IMR-90 (cell line): ENCODE data around the gene CCDC148. TPM values are rescaled to one million over a fixed set of nuclear protein-coding genes. Genes with fewer than 3 reads are reported as not detected.
A peak's percentile ranks its signal among the peaks of the same experiment; 100 is the strongest.

Experiments used
- ATAC-seq: fragments of 200-7000 bp; cut with Tn5 transposase; 2 replicates; pipeline ENCODE4 v1.9.1; 2020; ENCODE audit warnings: low read depth, mild to moderate bottlenecking, moderate library complexity
- BruUV-seq: library from RNA; stranded (reverse); fragments of 400-500 nt; replicated peaks from 2 replicates; lab custom pipeline; 2021; lab: Mats Ljungman, UMichigan
- CTCF ChIA-PET: fragments of 300-600 bp; formaldehyde crosslinking; extraction: SDS; loops from one replicate; lab custom pipeline; 2021; ENCODE audit warnings: antibody characterized with exemption; lab: Yijun Ruan, JAX
- POLR2A ChIA-PET: fragments of 300-600 bp; sonication (Branson Sonifier 250); formaldehyde crosslinking; loops from one replicate; lab custom pipeline; 2022; ENCODE audit warnings: antibody characterized with exemption; ENCODE audit not compliant: unreplicated experiment; lab: Charles Lee
- DNase-seq: peaks from one replicate; pipeline ENCODE4 v3.0.0; 2013
- H2AFZ ChIP-seq: replicated peaks from 2 replicates; pipeline ENCODE3; 2013; ENCODE audit warnings: low read length, mild to moderate bottlenecking; ENCODE audit not compliant: poor library complexity
- H2AK5ac ChIP-seq: 2 replicates; pipeline ENCODE4 v1.6.1; 2013; ENCODE audit warnings: low read depth, low read length, inconsistent platforms
- H2AK9ac ChIP-seq: replicated peaks from 2 replicates; pipeline ENCODE3; 2013; ENCODE audit warnings: mild to moderate bottlenecking, low read depth, low read length, moderate library complexity; ENCODE audit not compliant: poor library complexity
- H2BK120ac ChIP-seq: 2 replicates; pipeline ENCODE4 v1.6.1; 2013; ENCODE audit warnings: low read depth, low read length, inconsistent platforms
- H2BK15ac ChIP-seq: 3 replicates; pipeline ENCODE4 v1.6.1; 2013; ENCODE audit warnings: low read depth, low read length, inconsistent platforms
- H2BK20ac ChIP-seq: 2 replicates; pipeline ENCODE4 v1.6.1; 2013; ENCODE audit warnings: low read depth, mild to moderate bottlenecking, inconsistent platforms, low read length, moderate library complexity
- H2BK5ac ChIP-seq: 2 replicates; pipeline ENCODE4 v1.6.1; 2013; ENCODE audit warnings: mild to moderate bottlenecking, low read depth, low read length, inconsistent platforms; ENCODE audit not compliant: poor library complexity, severe bottlenecking
- H3K14ac ChIP-seq: replicated peaks from 2 replicates; pipeline ENCODE4 v1.6.1; 2013; ENCODE audit warnings: low read depth, low read length, inconsistent platforms
- H3K18ac ChIP-seq: 2 replicates; pipeline ENCODE4 v1.6.1; 2013; ENCODE audit warnings: low read depth, low read length, control low read depth
- H3K23ac ChIP-seq: 2 replicates; pipeline ENCODE4 v1.6.1; 2013; ENCODE audit warnings: low read depth, low read length, inconsistent platforms
- H3K27ac ChIP-seq: 2 replicates; pipeline ENCODE4 v1.5.1; 2013; ENCODE audit warnings: mild to moderate bottlenecking, control low read depth, low read length; ENCODE audit not compliant: insufficient read depth
- H3K27me3 ChIP-seq: 2 replicates; pipeline ENCODE4 v1.6.1; 2013; ENCODE audit warnings: low read length; ENCODE audit not compliant: control insufficient read depth, insufficient read depth
- H3K36me3 ChIP-seq: 2 replicates; pipeline ENCODE4 v1.6.1; 2013; ENCODE audit warnings: low read length, mixed read lengths; ENCODE audit not compliant: control insufficient read depth, insufficient read depth
- H3K4ac ChIP-seq: 2 replicates; pipeline ENCODE4 v1.6.1; 2013; ENCODE audit warnings: low read depth, low read length, inconsistent platforms
- H3K4me1 ChIP-seq: 2 replicates; pipeline ENCODE4 v1.6.1; 2013; ENCODE audit warnings: low read length, mixed read lengths; ENCODE audit not compliant: control insufficient read depth, insufficient read depth
- H3K4me2 ChIP-seq: 2 replicates; pipeline ENCODE4 v1.6.1; 2013; ENCODE audit warnings: low read depth, mild to moderate bottlenecking, control low read depth, low read length, moderate library complexity
- H3K4me3 ChIP-seq: 2 replicates; pipeline ENCODE4 v1.5.1; 2013; ENCODE audit warnings: low read depth, mild to moderate bottlenecking, control low read depth, low read length, moderate library complexity; ENCODE audit not compliant: insufficient read depth
- H3K56ac ChIP-seq: 2 replicates; pipeline ENCODE4 v1.6.1; 2013; ENCODE audit warnings: low read length, inconsistent platforms; ENCODE audit not compliant: insufficient read depth; ENCODE audit errors: extremely low read depth
- H3K79me1 ChIP-seq, 2 experiments: 2 replicates each; pipeline ENCODE4 v1.6.1; 2013; ENCODE audit warnings: low read length in 2 of 2, inconsistent platforms in 1 of 2, low read depth in 1 of 2
- H3K9ac ChIP-seq: 2 replicates; pipeline ENCODE4 v1.6.1; 2013; ENCODE audit warnings: low read depth, low read length, control low read depth
- H3K9me1 ChIP-seq: 2 replicates; pipeline ENCODE4 v1.6.1; 2013; ENCODE audit warnings: low read length, inconsistent platforms; ENCODE audit not compliant: insufficient read depth
- H3K9me3 ChIP-seq: 2 replicates; pipeline ENCODE4 v1.6.1; 2013; ENCODE audit warnings: low read length; ENCODE audit not compliant: control insufficient read depth, insufficient read depth
- H4K20me1 ChIP-seq: 2 replicates; pipeline ENCODE4 v1.6.1; 2013; ENCODE audit warnings: low read length, inconsistent platforms; ENCODE audit not compliant: insufficient read depth
- H4K5ac ChIP-seq: 2 replicates; pipeline ENCODE4 v1.6.1; 2013; ENCODE audit warnings: mild to moderate bottlenecking, low read depth, low read length, control low read depth
- H4K8ac ChIP-seq, 2 experiments: 2 replicates each; pipeline ENCODE4 v1.6.1; 2013; ENCODE audit warnings: low read depth in 2 of 2, low read length in 2 of 2, control low read depth in 1 of 2, inconsistent platforms in 1 of 2
- H4K91ac ChIP-seq: 2 replicates; pipeline ENCODE4 v1.6.1; 2013; ENCODE audit warnings: low read depth, low read length, inconsistent platforms; ENCODE audit not compliant: insufficient read depth
- CEBPB ChIP-seq: IDR thresholded peaks from 2 replicates; pipeline ENCODE4 v1.6.1; 2012; ENCODE audit warnings: low read depth, low read length, improper control_type of control experiment
- FOS ChIP-seq: fragments of 150-350 bp; IDR thresholded peaks from 2 replicates; pipeline ENCODE4 v1.6.1; 2016; ENCODE audit warnings: low read depth, low read length
- dilution Hi-C: fragments of 300-500 bp; cut with HindIII; formaldehyde crosslinking; loops from one replicate; pipeline ENCODE4 v1.14.3; 2018; ENCODE audit warnings: low sequenced_read_pairs; ENCODE audit not compliant: unreplicated experiment
- in situ Hi-C: fragments of 300-500 bp; cut with MboI; formaldehyde crosslinking; loops from 3 replicates; pipeline ENCODE4 v1.14.3; 2019; ENCODE audit warnings: low sequenced_read_pairs, inconsistent platforms, mixed read lengths
- intact Hi-C: fragments of 100-400 bp; cut with micrococcal nuclease; formaldehyde crosslinking; loops from 2 replicates; pipeline ENCODE4 v1.10.0; 2022
- polyA plus RNA-seq, 3 experiments: library from polyadenylated mRNA; depleted of rRNA; stranded (reverse); fragments of >200 nt; gene quantifications; 2 replicates each; pipeline ENCODE4 v1.2.3, GENCODE V29; 2012; ENCODE audit warnings: low replicate concordance in 1 of 3
- total RNA-seq: library from RNA; depleted of rRNA; stranded (reverse); fragments of >200 nt; gene quantifications from 2 replicates; pipeline ENCODE4 v1.2.3, GENCODE V29; 2012

Gene CCDC148
- total and polyA plus RNA-seq, 2 of the 4 experiments (the other 2 are of a cell fraction), result 0.18 to 0.31 TPM

GRCh38 chr2:158498043-158498748, 41.6 kb upstream of the CCDC148 start:
- DNase-seq (peak; percentile 54), ATAC-seq (peak; percentile 33)
- no peak overlapping the region for H4K5ac ChIP-seq
- H3K27me3 ChIP-seq, result no peaks in the 10 kb centered on the region
- H3K9ac ChIP-seq, result no peak overlapping the region
- no peak overlapping the region for H3K4me3 ChIP-seq
- no peak overlapping the region for H2BK5ac ChIP-seq
- H4K20me1 ChIP-seq, result 0 out of 2 replicates have a peak, but pooled peaks cover 4% of the 10 kb centered on the region
- H2BK20ac ChIP-seq, result no peak overlapping the region
- no peak overlapping the region for H2AK9ac ChIP-seq
- H3K14ac ChIP-seq, result no peak overlapping the region
- H3K9me1 ChIP-seq, result peaks cover 12% of the 10 kb centered on the region; the same call in 1 of the 2 replicates
- H4K91ac ChIP-seq, result no peak overlapping the region
- H2AK5ac ChIP-seq, result no peak overlapping the region
- no peak overlapping the region for H3K4ac ChIP-seq
- peaks cover 23% of the 10 kb centered on the region for H3K4me1 ChIP-seq
- H3K27ac ChIP-seq, result no peak overlapping the region
- BruUV-seq, result no TSS peak
- TF ChIP-seq CEBPB (peak; percentile 24; the same call in 1 of the 2 replicates), FOS (no peak)
- H2BK15ac ChIP-seq, result no peak overlapping the region
- H3K36me3 ChIP-seq, result no peaks in the 10 kb centered on the region
- H3K56ac ChIP-seq, result no peak overlapping the region
- H3K79me1 ChIP-seq, result peaks cover 46 to 56% of the 10 kb centered on the region in 2 experiments
- no peak overlapping the region for H3K23ac ChIP-seq
- ChIA-PET POLR2A (no interaction called here), CTCF (interaction anchor here (1.1 kb wide), 1 partner anchor 8 kb away, joined by 3 read pairs; no protein-coding TSS in a partner anchor)
- H2BK120ac ChIP-seq, result no peak overlapping the region
- intact Hi-C loops (loop anchor here (2.0 to 5.0 kb wide), 2 partner anchors 39 to 41 kb away; partner anchors contain the start of genes CCDC148 and PKP4), in situ Hi-C loops (no loop called here), dilution Hi-C loops (no loop called here)
- H3K9me3 ChIP-seq, result no peaks in the 10 kb centered on the region
- no peak overlapping the region for H4K8ac ChIP-seq
- no peak overlapping the region for H3K4me2 ChIP-seq
- H3K18ac ChIP-seq, result no peak overlapping the region
- no peak overlapping the region for H2AFZ ChIP-seq
